Measurements from ENCODE around the gene DAB2IP. TPM values are rescaled to one million over a fixed set of nuclear protein-coding genes. Genes with fewer than 3 reads are reported as not detected.

The DAB2IP gene
- total RNA-seq, 1 experiment from 2014 or later = 52.6 TPM

- TF ChIP-seq ARID4B (CRISPR knock-in tag; IDR thresholded peaks at IDR 0.05; ENCODE audit: borderline replicate concordance) = no peak
- no peak for TF ChIP-seq SOX15 (CRISPR knock-in tag; IDR thresholded peaks at IDR 0.05)
- TF ChIP-seq TEAD1 (CRISPR knock-in tag; IDR thresholded peaks at IDR 0.05) = no peak
Observed at GRCh38 chr9:121807069-121807822, 155.8 kb downstream of the DAB2IP start (continued).

DNA sequence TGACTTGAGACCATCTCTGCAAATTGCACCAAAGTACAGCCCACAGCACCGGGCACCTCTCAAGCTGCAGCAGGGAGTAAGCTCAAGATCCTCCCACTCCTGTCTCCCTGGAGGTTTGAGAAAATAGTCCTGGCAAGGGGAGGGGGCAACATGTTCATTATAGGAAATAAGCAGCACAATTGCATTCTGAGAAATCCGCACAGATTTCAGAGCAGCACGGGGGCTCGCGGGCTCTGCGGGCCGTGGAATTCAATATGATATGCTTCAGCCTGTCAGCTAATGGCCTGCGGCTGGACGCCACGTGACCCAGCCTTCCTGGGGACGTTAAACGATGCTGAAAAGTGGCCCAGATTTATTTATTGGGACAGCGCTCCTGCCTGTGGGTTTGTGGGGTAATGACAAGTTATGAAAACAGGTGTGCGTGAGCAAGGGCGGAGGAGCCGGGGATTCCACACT is 156.4 kb downstream of the DAB2IP start:
- Mint-ChIP-seq H3K36me3 (peaks cover 11% of the 10 kb centered on the region), H3K4me1 (peaks cover 10% of the 10 kb centered on the region), H3K27me3 (ENCODE audit: low read depth) (peaks cover 3% of the 10 kb centered on the region), H3K27ac (no peak overlapping the region), H3K9me3 (peaks cover 14% of the 10 kb centered on the region), H3K4me3 (no peak overlapping the region)
- TF ChIP-seq SMAD3 (CRISPR knock-in tag; IDR thresholded peaks at IDR 0.05; ENCODE audit: borderline replicate concordance) (no peak), ZNF232 (CRISPR knock-in tag; IDR thresholded peaks at IDR 0.05) (no peak), ZNF423 (CRISPR knock-in tag; IDR thresholded peaks at IDR 0.05) (no peak), SMAD4 (CRISPR knock-in tag; IDR thresholded peaks at IDR 0.05) (no peak), ATF3 (CRISPR knock-in tag; conservative IDR thresholded peaks at IDR 0.05) (no peak)
- TF ChIP-seq, protein P1, sequence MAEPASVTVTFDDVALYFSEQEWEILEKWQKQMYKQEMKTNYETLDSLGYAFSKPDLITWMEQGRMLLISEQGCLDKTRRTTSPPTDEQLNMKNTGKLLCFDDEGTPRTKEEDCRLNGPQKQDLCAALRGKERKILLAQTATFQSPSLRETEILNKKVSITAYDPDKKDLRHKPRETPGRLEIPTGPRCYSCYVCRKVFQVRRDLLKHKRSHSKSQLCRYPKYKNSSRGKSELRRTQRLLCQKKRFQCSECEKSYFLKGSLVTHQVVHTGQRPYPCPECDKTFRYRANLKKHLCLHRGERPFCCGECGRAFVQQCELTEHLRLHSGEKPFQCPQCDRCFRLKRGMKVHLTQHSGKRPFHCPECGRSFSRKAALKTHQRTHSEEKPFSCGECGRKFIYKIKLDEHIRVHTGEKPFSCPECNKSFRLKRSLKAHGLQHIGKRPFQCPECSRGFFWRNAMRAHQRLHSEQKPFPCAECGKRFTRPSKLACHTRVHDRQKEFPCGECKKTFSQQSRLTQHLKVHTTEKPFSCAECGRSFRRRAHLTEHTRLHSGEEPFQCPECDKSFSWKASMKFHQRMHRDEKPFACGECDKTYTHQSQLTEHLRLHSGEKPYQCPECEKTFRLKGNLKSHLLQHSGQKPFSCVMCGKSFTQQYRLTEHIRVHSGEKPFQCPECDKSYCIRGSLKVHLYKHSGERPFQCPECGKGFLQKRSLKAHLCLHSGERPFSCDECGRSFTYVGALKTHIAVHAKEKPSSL (CRISPR knock-in tag; conservative IDR thresholded peaks at IDR 0.05) = no peak
- POLR2A ChIA-PET = no interaction called here
- CTCF ChIA-PET = no interaction called here
- DNase-seq (ENCODE audit: low spot score) (no peak), ATAC-seq (no peak)

DNA sequence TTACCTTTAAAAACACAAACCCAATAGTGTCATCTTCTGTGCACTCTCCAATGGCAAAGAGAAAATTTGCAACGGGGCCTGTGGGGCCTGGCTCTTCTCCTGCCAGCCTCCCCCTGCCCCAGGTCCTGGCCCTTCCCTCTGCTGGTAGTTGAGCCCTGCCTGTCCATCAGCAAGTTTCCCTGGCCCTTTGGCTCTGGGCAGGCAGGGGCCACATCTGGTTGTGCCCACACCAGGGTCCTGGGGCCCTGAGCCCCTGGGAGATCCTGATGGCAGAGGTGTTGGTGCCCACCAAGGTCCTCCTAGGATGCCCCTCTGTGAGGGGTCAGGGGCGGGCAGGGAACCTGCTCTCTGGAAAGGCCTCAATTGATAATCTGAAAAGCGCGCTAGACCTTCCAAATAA is 157.3 kb downstream of the DAB2IP start:
- Mint-ChIP-seq H3K9me3 (peaks cover 14% of the 10 kb centered on the region), H3K4me1 (peaks cover 17% of the 10 kb centered on the region), H3K27ac (no peak overlapping the region), H3K27me3 (ENCODE audit: low read depth) (no peaks in the 10 kb centered on the region; the same call in none of the 2 replicates), H3K4me3 (no peak overlapping the region), H3K36me3 (peaks cover 11% of the 10 kb centered on the region)
- TF ChIP-seq MYBL2 (CRISPR knock-in tag; IDR thresholded peaks at IDR 0.05) (no peak), ZNF423 (CRISPR knock-in tag; IDR thresholded peaks at IDR 0.05) (no peak), ZNF532 (CRISPR knock-in tag; IDR thresholded peaks at IDR 0.05; ENCODE audit: borderline replicate concordance) (no peak), GTF2I (CRISPR knock-in tag; conservative IDR thresholded peaks at IDR 0.05) (no peak), PRDM15 (CRISPR knock-in tag; IDR thresholded peaks at IDR 0.05) (no peak)
- ATAC-seq = no peak
- ChIA-PET CTCF (no interaction called here), POLR2A (no interaction called here)
- no peak for DNase-seq (ENCODE audit: low spot score)
